Thymus (tissue), 11 donors: ENCODE data around the gene ADAM11. TPM values are rescaled to one million over a fixed set of nuclear protein-coding genes. Genes with fewer than 3 reads are reported as not detected.
A peak's percentile ranks its signal among the peaks of the same experiment; 100 is the strongest.

Experiments used
- DNase-seq, 9 donors: peaks; one replicate each; pipeline ENCODE4 v3.0.0-alpha.2; 2013; ENCODE audit warnings: low spot score in 9 of 9, low read depth in 6 of 9, missing footprints in 1 of 9
- H3K27ac ChIP-seq, 2 donors: one replicate each; pipeline ENCODE4 v1.5.1; 2013; ENCODE audit warnings: control low read depth in 1 of 2, low read depth in 1 of 2, low read length in 1 of 2, mild to moderate bottlenecking in 1 of 2, moderate library complexity in 1 of 2
- H3K27me3 ChIP-seq, 2 donors: one replicate each; pipeline ENCODE4 v1.5.1; 2013; ENCODE audit warnings: low read length in 1 of 2; ENCODE audit not compliant: control insufficient read depth in 2 of 2, insufficient read depth in 1 of 2
- H3K36me3 ChIP-seq, 2 donors: one replicate each; pipeline ENCODE4 v1.5.1; 2013; ENCODE audit warnings: low read length in 1 of 2, mild to moderate bottlenecking in 1 of 2, moderate library complexity in 1 of 2; ENCODE audit not compliant: control insufficient read depth in 2 of 2, insufficient read depth in 2 of 2
- H3K4me1 ChIP-seq, 2 donors: one replicate each; pipeline ENCODE4 v1.5.1; 2013; ENCODE audit warnings: low read length in 2 of 2; ENCODE audit not compliant: control insufficient read depth in 2 of 2, insufficient read depth in 2 of 2
- H3K4me3 ChIP-seq, 2 donors: one replicate each; pipeline ENCODE4 v1.5.1; 2013; ENCODE audit warnings: low read length in 2 of 2, control low read depth in 1 of 2, mild to moderate bottlenecking in 1 of 2
- H3K9me3 ChIP-seq, 2 donors: one replicate each; pipeline ENCODE4 v1.5.1; 2013; ENCODE audit warnings: low read length in 1 of 2, mild to moderate bottlenecking in 1 of 2; ENCODE audit not compliant: control insufficient read depth in 2 of 2, insufficient read depth in 1 of 2
- WGBS: extraction: QIAGEN DNeasy Blood & Tissue Kit; methylation state at CpG from one replicate; pipeline ENCODE4 v1.1.7; 2013; 5-methylcytosine and 5-hydroxymethylcytosine counted together
- polyA plus RNA-seq: library from polyadenylated mRNA; stranded (reverse); fragments of 200-250 nt; gene quantifications from one replicate; pipeline ENCODE4 v1.2.3, GENCODE V29; 2013
- total RNA-seq: library from RNA; stranded (reverse); fragments of 120-200 nt; gene quantifications from one replicate; pipeline ENCODE4 v1.2.4, GENCODE V29; 2013
- donor health status: healthy.

Gene ADAM11
- total and polyA plus RNA-seq, 2 donors, result 0.33 to 1.3 TPM

GRCh38 chr17:44778656-44779210 lies 19.9 kb downstream of the ADAM11 start:
- Histone ChIP-seq H3K36me3 (no peaks in the 10 kb centered on the region), H3K9me3 (no peaks in the 10 kb centered on the region), H3K27ac (no peak overlapping the region), H3K4me1 (peaks cover 8 to 22% of the 10 kb centered on the region in 2 donors), H3K4me3 (no peak overlapping the region), H3K27me3 (peaks cover 0 to 48% of the 10 kb centered on the region in 2 donors)
- no peak for DNase-seq
- WGBS, result 39% methylated on average over 10 of the region's 10 CpGs

- no peak overlapping the region for H3K27ac ChIP-seq
- peak overlapping the region; percentile 10 to 26 for H3K4me3 ChIP-seq
- 25% methylated on average over 36 of the region's 36 CpGs for WGBS
- DNase-seq, result peak; percentile 36 to 83 (median 65)
- peaks cover 8 to 22% of the 10 kb centered on the region in 2 donors for H3K4me1 ChIP-seq
- H3K9me3 ChIP-seq, result no peaks in the 10 kb centered on the region
- no peaks in the 10 kb centered on the region for H3K36me3 ChIP-seq
- H3K27me3 ChIP-seq, result peaks cover 0 to 43% of the 10 kb centered on the region in 2 donors
These were observed 20.6 kb downstream of the ADAM11 start for GRCh38 chr17:44779211-44780025.

GRCh38 chr17:44780161-44780560 lies 21.4 kb downstream of the ADAM11 start:
- no peaks in the 10 kb centered on the region for H3K9me3 ChIP-seq
- H3K36me3 ChIP-seq, result no peaks in the 10 kb centered on the region
- no peak for DNase-seq
- peaks cover 5 to 18% of the 10 kb centered on the region in 2 donors for H3K4me1 ChIP-seq
- no peak overlapping the region for H3K27ac ChIP-seq
- H3K27me3 ChIP-seq, result peaks cover 0 to 41% of the 10 kb centered on the region in 2 donors
- WGBS, result 93% methylated on average over 12 of the region's 12 CpGs
- no peak overlapping the region for H3K4me3 ChIP-seq

GRCh38 chr17:44780845-44781480 lies 22.2 kb downstream of the ADAM11 start:
- WGBS, result 96% methylated on average over 14 of the region's 14 CpGs
- no peak for DNase-seq
- no peak overlapping the region for H3K27ac ChIP-seq

DNA sequence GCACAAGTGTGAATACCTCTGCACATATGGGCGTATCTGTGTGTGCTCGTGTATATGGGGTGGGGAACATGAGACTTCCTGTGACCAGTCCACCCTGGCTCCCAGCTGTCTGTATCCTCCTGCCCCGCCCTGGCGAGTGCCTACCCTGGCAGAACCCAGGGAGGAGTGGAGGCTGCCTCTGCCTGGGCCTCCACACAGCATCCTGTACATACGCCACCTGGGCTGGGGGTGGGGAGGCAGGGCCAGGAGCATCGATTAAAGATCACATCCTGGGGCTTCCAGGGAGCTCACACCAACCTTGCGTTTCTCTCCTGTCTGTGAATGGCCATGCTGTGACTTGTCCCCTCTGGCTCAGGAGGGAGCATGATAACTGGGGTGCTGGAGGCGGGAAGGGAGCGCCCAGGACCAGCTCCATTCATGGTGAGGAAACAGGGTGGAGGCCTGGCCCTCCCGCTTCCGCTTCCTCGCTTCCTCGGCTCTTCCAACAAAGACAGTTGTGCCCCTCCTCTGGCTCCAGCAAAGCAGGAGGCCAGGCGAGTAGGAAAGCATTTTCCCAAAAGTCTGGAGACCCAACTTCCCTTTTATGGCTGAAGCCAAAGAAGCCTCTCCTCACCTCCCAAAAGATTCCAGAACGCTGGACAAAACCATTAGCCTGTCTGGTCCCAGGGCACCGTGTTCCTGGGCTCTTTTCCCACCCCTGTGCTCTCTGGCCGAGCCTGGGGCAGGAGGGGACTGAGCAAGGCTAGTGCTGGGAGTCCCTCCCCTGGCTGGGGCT lies 22.9 kb downstream of the ADAM11 start:
- peaks cover 0 to 36% of the 10 kb centered on the region in 2 donors for H3K27me3 ChIP-seq
- WGBS, result 81% methylated on average over 17 of the region's 17 CpGs

More at GRCh38 chr17:44780845-44781480, 22.2 kb downstream of the ADAM11 start:
- Histone ChIP-seq H3K4me3 (no peak overlapping the region), H3K36me3 (no peaks in the 10 kb centered on the region), H3K27me3 (peaks cover 0 to 41% of the 10 kb centered on the region in 2 donors), H3K9me3 (no peaks in the 10 kb centered on the region), H3K4me1 (peaks cover 5 to 13% of the 10 kb centered on the region in 2 donors)

GRCh38 chr17:44782326-44782850 lies 23.6 kb downstream of the ADAM11 start:
- no peaks in the 10 kb centered on the region for H3K36me3 ChIP-seq
- no peak overlapping the region for H3K27ac ChIP-seq
- H3K9me3 ChIP-seq, result no peaks in the 10 kb centered on the region
- 82% methylated on average over 11 of the region's 11 CpGs for WGBS
- peaks cover 2 to 8% of the 10 kb centered on the region in 2 donors for H3K4me1 ChIP-seq
- no peak for DNase-seq
- H3K4me3 ChIP-seq, result no peak overlapping the region
- H3K27me3 ChIP-seq, result peaks cover 0 to 29% of the 10 kb centered on the region in 2 donors

More for the DNA sequence above, 22.9 kb downstream of the ADAM11 start:
- H3K27ac ChIP-seq, result no peak overlapping the region
- H3K4me1 ChIP-seq, result peaks cover 2 to 8% of the 10 kb centered on the region in 2 donors
- no peak overlapping the region for H3K4me3 ChIP-seq
- no peak for DNase-seq
- no peaks in the 10 kb centered on the region for H3K36me3 ChIP-seq
- H3K9me3 ChIP-seq, result no peaks in the 10 kb centered on the region

GRCh38 chr17:44785921-44786320 lies 27.1 kb downstream of the ADAM11 start:
- Histone ChIP-seq H3K36me3 (no peaks in the 10 kb centered on the region), H3K9me3 (no peaks in the 10 kb centered on the region), H3K4me3 (no peak overlapping the region), H3K27me3 (peaks cover 0 to 8% of the 10 kb centered on the region in 2 donors), H3K27ac (no peak overlapping the region), H3K4me1 (no peaks in the 10 kb centered on the region)
- DNase-seq, result no peak
- WGBS, result 95% methylated on average over 7 of the region's 7 CpGs

DNA sequence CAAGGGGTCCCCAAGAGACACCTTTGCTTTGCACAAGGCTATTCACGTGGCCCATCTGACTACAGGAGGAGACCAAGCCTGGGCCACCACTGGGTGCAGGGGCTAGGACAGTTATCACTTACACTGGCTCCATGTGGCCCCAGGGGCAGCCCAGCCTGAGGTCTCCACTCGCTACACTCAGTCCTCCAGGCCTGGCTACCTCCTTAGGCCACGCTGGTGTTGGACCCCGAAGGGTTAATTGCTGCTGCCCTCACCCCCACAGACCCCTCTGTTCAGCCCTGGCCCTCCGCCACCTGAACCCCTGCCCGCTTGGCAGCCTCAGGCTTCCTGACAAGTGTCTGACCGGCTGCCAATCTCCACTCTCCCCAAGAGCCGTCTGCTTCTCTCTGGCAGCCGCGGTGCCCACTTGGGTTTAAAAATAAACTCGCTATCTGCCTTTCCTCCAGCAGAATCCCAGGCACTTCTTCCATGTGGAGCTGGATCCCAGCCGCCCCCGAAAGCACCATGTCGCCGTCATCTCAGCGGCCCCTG lies 27.8 kb downstream of the ADAM11 start:
- H3K9me3 ChIP-seq, result no peaks in the 10 kb centered on the region
- no peak overlapping the region for H3K4me3 ChIP-seq
- H3K27me3 ChIP-seq, result peaks cover 0 to 6% of the 10 kb centered on the region in 2 donors
- no peak overlapping the region for H3K27ac ChIP-seq
- H3K36me3 ChIP-seq, result no peaks in the 10 kb centered on the region
- DNase-seq, result no peak
- H3K4me1 ChIP-seq, result no peaks in the 10 kb centered on the region
- WGBS, result 86% methylated on average over 16 of the region's 16 CpGs
